Transverse colon (tissue), 4 donors: Measurements from ENCODE around the gene TYMP. TPM values are rescaled to one million over a fixed set of nuclear protein-coding genes. Genes with fewer than 3 reads are reported as not detected.

Experiments used
- DNase-seq: peaks from one replicate; pipeline ENCODE4 v3.0.0-alpha.2; 2019
- H3K27ac ChIP-seq, 4 donors: fragments of 200-600 bp; sonication (generic); 2 replicates each; pipeline ENCODE4 v1.5.1; 2016 to 2018; ENCODE audit warnings: inconsistent platforms in 4 of 4
- H3K27me3 ChIP-seq: fragments of 200-600 bp; sonication (generic); 2 replicates; pipeline ENCODE4 v1.5.1; 2017; ENCODE audit warnings: inconsistent platforms
- H3K36me3 ChIP-seq, 4 donors: fragments of 200-600 bp; sonication (generic); 2 replicates each; pipeline ENCODE4 v1.5.1; 2017 to 2019; ENCODE audit warnings: inconsistent platforms in 4 of 4
- H3K4me1 ChIP-seq, 4 donors: fragments of 200-600 bp; sonication (generic); 2 replicates each; pipeline ENCODE4 v1.5.1; 2017 to 2020; ENCODE audit warnings: inconsistent platforms in 4 of 4
- H3K4me3 ChIP-seq, 4 donors: fragments of 200-600 bp; sonication (generic); 1 replicate in 1 of 4; 2 replicates in 3 of 4; pipeline versions ENCODE4 v1.5.1 to v1.6.1; 2017 to 2019; ENCODE audit warnings: inconsistent platforms in 4 of 4
- H3K9me3 ChIP-seq, 2 donors: fragments of 200-600 bp; sonication (generic); 2 replicates each; pipeline ENCODE4 v1.5.1; 2017 to 2019; ENCODE audit warnings: inconsistent platforms in 2 of 2
- EP300 ChIP-seq: sonication (generic); formaldehyde crosslinking; IDR thresholded peaks from one replicate; pipeline ENCODE4 v1.6.1; 2017; ENCODE audit warnings: antibody characterized with exemption, low read depth
- POLR2A ChIP-seq: fragments of 450-650 bp; IDR thresholded peaks from one replicate; pipeline ENCODE4 v1.6.1; 2016; ENCODE audit warnings: antibody characterized with exemption, mild to moderate bottlenecking, moderate library complexity
- POLR2AphosphoS5 ChIP-seq, 3 donors: sonication (generic); formaldehyde crosslinking; IDR thresholded peaks; one replicate each; pipeline ENCODE4 v1.6.1; 2016; ENCODE audit warnings: antibody characterized with exemption in 3 of 3
- WGBS, 2 donors: methylation state at CpG; one replicate each; pipeline ENCODE4 v1.1.5; 2018; ENCODE audit warnings: low coverage in 1 of 2; 5-methylcytosine and 5-hydroxymethylcytosine counted together
- in situ Hi-C, 4 donors: fragments of 200-750 bp; cut with MboI; loops; one replicate each; pipeline versions ENCODE4 v1.15.0 to v1.15.1; 2017; ENCODE audit warnings: low sequenced_read_pairs in 3 of 4, low pct_ligation_motif_present in 1 of 4, low pct_unique_long_range_greater_than_20kb in 1 of 4
- intact Hi-C: fragments of 100-400 bp; cut with DNase I; formaldehyde crosslinking; loops from one replicate; pipeline ENCODE4 v1.15.1; 2023; ENCODE audit warnings: low total_unique reads
- total RNA-seq, 4 donors: library from RNA; depleted of rRNA; stranded (reverse); fragments of >200 nt; gene quantifications; one replicate each; pipeline ENCODE4 v1.1.0, GENCODE V29; 2016
- TF ChIP-seq, protein P1 (sequence below), 5 experiments: fragments of 200-600 bp in 3 of 5; fragments of 450-650 bp in 2 of 5; sonication (generic) in 3 of 5; IDR thresholded peaks; 1 replicate in 2 of 5; 2 replicates in 3 of 5; pipeline ENCODE4 v1.5.1; 2016 to 2017; ENCODE audit warnings: antibody characterized with exemption in 5 of 5, inconsistent platforms in 3 of 5, mild to moderate bottlenecking in 2 of 5, moderate library complexity in 1 of 5

The TYMP gene
- total RNA-seq, 4 donors from 2014 or later: 27.5 to 60.7 (median 32.2) TPM

DNA sequence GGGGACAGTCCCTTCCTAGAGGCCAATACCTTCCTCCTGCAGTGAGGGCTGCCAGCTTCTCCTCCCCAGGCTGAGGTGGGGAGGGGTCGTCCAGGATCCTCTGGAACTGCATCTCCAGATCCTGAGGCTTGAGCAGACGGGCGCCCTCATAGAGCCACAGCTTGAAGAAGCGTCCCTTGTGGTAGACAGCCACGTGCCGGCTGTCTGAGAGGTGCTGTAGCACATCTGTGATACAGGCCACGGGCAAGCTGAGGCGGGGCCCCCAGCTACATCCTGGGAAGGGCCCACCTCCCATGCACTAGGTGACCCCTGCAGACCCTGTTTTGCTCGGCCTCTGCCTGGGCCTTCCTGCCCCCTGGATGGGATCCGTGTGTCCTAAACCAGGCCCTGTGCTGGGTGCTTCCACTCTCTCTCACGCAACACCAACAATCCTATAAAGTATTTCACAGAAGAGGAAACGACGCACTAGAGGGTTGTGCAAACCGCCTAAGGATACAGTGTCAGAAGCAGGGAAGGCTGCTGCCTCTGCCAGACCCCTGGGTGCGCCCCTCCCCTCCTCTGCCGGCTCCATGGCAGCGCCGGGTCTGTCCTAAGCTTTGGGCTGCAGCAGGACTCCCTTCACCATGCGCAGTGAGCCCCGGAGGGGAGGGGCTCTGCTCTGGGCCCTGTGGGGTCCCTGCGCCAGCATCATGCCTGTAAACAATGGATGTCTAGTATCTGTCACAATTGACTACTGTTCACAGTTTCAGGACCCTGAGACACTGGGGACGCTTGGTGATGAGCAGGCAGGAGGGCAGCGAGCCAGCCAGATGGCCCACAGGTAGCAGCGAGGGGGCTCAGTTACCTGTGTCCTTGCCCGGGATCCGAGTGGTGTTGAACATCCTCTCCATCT is 43.9 kb upstream of the TYMP start:
- in situ Hi-C loops: no loop called here

DNA sequence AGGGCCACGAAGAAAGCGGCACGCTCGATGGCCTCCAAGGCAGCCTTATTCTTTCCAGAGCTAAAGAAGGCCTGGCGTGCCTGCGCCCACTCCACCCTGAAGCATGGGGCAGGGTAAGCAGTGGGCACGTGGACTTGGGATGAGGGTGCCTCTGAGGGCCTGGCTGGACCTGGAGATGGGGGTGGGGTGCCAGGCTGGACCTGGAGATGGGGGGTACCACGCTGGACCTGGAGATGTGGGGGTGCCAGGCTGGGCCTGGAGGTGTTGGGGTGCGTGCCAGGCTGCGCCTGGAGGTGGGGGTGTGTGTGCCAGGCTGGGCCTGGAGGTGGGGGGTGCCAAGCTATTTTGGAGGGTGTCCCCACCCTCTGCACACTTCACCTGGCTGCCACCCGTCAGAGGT is 43.2 kb upstream of the TYMP start:
- Histone ChIP-seq H3K36me3 (no peaks in the 10 kb centered on the region), H3K9me3 (no peaks in the 10 kb centered on the region), H3K27me3 (no peaks in the 10 kb centered on the region), H3K4me3 (no peak overlapping the region), H3K4me1 (peaks cover 0 to 14% (median 4%) of the 10 kb centered on the region in 4 donors), H3K27ac (no peak overlapping the region)
- 95% methylated on average over 11 of the region's 11 CpGs; no CpG with 5 or more reads in 1 of the 2 donors for WGBS, 2 donors
- DNase-seq: no peak
- TF ChIP-seq POLR2AphosphoS5 (IDR thresholded peaks at IDR 0.05) (no peak), POLR2A (no peak), EP300 (no peak)
- TF ChIP-seq, protein P1, sequence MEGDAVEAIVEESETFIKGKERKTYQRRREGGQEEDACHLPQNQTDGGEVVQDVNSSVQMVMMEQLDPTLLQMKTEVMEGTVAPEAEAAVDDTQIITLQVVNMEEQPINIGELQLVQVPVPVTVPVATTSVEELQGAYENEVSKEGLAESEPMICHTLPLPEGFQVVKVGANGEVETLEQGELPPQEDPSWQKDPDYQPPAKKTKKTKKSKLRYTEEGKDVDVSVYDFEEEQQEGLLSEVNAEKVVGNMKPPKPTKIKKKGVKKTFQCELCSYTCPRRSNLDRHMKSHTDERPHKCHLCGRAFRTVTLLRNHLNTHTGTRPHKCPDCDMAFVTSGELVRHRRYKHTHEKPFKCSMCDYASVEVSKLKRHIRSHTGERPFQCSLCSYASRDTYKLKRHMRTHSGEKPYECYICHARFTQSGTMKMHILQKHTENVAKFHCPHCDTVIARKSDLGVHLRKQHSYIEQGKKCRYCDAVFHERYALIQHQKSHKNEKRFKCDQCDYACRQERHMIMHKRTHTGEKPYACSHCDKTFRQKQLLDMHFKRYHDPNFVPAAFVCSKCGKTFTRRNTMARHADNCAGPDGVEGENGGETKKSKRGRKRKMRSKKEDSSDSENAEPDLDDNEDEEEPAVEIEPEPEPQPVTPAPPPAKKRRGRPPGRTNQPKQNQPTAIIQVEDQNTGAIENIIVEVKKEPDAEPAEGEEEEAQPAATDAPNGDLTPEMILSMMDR (IDR thresholded peaks at IDR 0.05): no peak
- intact Hi-C loops (no loop called here), in situ Hi-C loops (no loop called here)

More for the DNA sequence above, 43.9 kb upstream of the TYMP start:
- Histone ChIP-seq H3K4me1 (peaks cover 0 to 16% (median 12%) of the 10 kb centered on the region in 4 donors), H3K9me3 (no peaks in the 10 kb centered on the region), H3K4me3 (no peak overlapping the region), H3K36me3 (no peaks in the 10 kb centered on the region), H3K27me3 (no peaks in the 10 kb centered on the region), H3K27ac (no peak overlapping the region)
- intact Hi-C loops: no loop called here
- WGBS, 2 donors: 94 to 100% methylated on average over 2 to 26 of the region's 26 CpGs
- TF ChIP-seq, protein P1 (IDR thresholded peaks at IDR 0.05): no peak
- TF ChIP-seq POLR2AphosphoS5 (IDR thresholded peaks at IDR 0.05): no peak
- TF ChIP-seq EP300: no peak
- TF ChIP-seq POLR2A: no peak
- no peak for DNase-seq

DNA sequence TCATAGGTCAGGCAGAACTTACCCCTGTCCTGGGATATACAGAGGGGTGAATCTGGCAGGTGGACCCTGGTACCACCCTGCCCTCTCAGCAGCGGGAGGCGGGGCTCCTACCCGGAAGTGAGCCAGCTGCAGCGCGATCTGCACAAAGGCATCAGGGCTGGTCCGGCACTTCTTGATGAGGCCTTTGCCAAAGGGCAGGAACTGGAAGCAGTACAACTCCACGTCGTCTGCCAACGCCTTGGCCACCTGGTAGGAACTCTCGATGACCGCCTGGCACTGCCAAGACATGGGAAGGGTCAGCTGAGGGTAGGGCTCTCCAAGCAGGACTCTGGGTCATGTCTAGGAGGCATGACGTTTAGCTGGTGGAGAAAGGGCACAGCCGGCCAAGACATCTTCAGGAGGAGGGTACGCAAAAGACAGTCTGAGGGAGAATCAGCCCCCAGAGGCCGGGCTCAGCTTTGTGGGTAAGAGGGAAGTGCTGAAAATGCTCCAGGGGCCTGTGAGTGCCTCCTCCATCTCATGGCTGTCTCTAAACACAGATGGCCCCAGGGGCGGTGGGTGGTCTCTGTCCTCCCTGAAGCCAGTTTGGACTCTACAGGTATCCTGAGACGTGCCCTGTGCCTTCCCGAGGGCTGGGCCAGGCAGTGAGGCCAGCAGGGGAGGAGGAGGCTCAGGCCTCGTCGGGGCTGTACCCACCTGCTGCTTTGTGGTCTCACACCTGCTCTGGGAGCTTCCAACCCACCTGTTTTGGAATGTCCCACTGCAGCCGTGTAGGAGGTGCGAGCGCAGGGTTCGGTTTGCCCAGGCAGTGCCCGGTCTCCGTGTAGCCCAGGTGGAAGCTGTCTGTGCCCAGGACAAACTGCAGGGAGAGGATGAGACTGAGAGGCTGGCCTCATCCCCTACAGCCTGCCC is 41.7 kb upstream of the TYMP start:
- Histone ChIP-seq H3K4me3 (no peak overlapping the region), H3K27ac (no peak overlapping the region), H3K9me3 (no peaks in the 10 kb centered on the region), H3K4me1 (peaks cover 0 to 14% (median 4%) of the 10 kb centered on the region in 4 donors), H3K27me3 (no peaks in the 10 kb centered on the region), H3K36me3 (no peaks in the 10 kb centered on the region)
- no peak for DNase-seq
- intact Hi-C loops (no loop called here), in situ Hi-C loops (no loop called here)
- WGBS, 2 donors: 72% methylated on average over 16 of the region's 26 CpGs; no CpG with 5 or more reads in 1 of the 2 donors
- TF ChIP-seq, protein P1 (IDR thresholded peaks at IDR 0.05): no peak
- TF ChIP-seq EP300: no peak
- TF ChIP-seq POLR2AphosphoS5 (IDR thresholded peaks at IDR 0.05): no peak
- TF ChIP-seq POLR2A: no peak

DNA sequence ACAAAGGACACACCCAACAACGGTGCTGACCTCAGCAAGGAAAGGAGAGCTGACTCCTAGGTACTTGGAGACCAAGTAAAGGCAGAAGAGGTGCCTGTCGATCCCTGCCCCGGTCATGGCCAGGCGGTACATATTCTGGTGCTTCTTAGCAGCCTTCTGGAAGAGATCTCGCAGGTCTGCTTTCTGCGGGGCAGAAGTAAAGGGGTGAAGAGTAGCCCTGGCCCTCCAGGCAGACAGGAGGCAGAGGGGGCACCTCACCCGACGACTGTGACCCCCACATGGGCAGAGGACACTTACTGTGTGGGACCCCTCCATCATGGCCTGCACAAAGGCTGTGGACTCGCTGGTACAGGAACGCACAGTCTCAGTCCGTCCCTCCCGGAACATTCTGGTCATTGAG is 41.0 kb upstream of the TYMP start:
- 93% methylated on average over 3 to 12 of the region's 12 CpGs for WGBS, 2 donors
- Histone ChIP-seq H3K36me3 (no peaks in the 10 kb centered on the region), H3K27ac (no peak overlapping the region), H3K9me3 (no peaks in the 10 kb centered on the region), H3K4me3 (no peak overlapping the region), H3K27me3 (no peaks in the 10 kb centered on the region), H3K4me1 (peaks cover 0 to 14% (median 4%) of the 10 kb centered on the region in 4 donors)
- intact Hi-C loops: no loop called here
- in situ Hi-C loops: no loop called here
- no peak for DNase-seq
- no peak for TF ChIP-seq POLR2A
- TF ChIP-seq EP300: no peak
- no peak for TF ChIP-seq POLR2AphosphoS5 (IDR thresholded peaks at IDR 0.05)
- TF ChIP-seq, protein P1 (IDR thresholded peaks at IDR 0.05): no peak
